ENCODE data around the gene TEX264.

Gene TEX264

GRCh38 chr3:51680663-51681230 lies 9.7 kb downstream of the TEX264 start:
- TF ChIP-seq CTCF (conservative IDR thresholded peaks at IDR 0.05; ENCODE audit: low read depth, low read length), result no peak
- no peak for DNase-seq (ENCODE audit: low read depth)
- H3K4me3 ChIP-seq (ENCODE audit: low read length), result no peak overlapping the region

DNA sequence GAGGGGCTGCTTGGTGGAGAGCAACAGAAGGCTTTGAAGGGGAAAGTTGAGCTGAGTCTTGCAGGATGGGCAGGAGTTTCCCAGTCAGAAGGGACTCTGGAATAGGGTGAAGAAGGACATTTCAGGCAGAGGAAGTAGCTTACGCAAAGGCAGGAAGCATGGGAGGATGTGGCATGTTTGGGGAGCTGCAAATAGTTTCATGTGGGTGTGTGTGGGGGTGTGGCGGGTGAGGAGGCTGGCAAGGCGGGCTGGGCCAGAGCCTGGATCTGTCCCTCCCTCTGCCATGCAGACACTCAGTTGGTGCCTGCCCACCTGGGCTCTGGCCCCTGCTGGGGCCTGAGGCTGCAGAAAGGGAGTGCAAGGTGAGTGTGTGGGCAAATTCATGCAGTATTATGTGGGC lies 10.4 kb downstream of the TEX264 start:
- no peak for TF ChIP-seq CTCF (conservative IDR thresholded peaks at IDR 0.05; ENCODE audit: low read depth, low read length)
- no peak overlapping the region for H3K4me3 ChIP-seq (ENCODE audit: low read length)
- no peak for DNase-seq (ENCODE audit: low read depth)

DNA sequence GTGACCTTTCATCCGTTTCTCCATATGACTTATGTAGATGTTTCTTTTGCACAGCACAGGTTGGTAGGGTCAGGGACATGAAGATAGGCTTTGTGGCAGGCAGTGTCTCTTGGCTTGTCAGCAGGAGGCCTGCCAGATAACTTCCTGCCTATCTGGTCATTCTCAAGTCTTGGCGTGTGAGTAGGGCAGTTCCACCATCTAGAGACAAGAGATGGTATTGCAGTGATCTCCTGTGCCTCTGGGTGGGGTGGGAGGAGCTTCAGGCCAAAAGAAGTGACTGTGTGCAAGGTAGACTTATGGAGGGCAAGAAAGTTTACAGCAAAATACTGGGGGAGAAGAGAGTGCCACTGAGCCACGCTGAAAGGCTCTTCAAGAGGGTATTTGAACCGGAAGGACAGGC lies 11.0 kb downstream of the TEX264 start:
- peak; percentile 83 for TF ChIP-seq CTCF (conservative IDR thresholded peaks at IDR 0.05; ENCODE audit: low read depth, low read length)
- no peak overlapping the region for H3K4me3 ChIP-seq (ENCODE audit: low read length)
- peak; percentile 22 for DNase-seq (ENCODE audit: low read depth)

GRCh38 chr3:51682526-51682925 lies 11.5 kb downstream of the TEX264 start:
- no peak for DNase-seq (ENCODE audit: low read depth)
- no peak overlapping the region for H3K4me3 ChIP-seq (ENCODE audit: low read length)
- no peak for TF ChIP-seq CTCF (conservative IDR thresholded peaks at IDR 0.05; ENCODE audit: low read depth, low read length)

- TF ChIP-seq CTCF (conservative IDR thresholded peaks at IDR 0.05; ENCODE audit: low read depth, low read length), result no peak
- DNase-seq (ENCODE audit: low read depth), result no peak
- H3K4me3 ChIP-seq (ENCODE audit: low read length), result no peak overlapping the region
Measured at GRCh38 chr3:51683566-51683965, 12.5 kb downstream of the TEX264 start.

DNA sequence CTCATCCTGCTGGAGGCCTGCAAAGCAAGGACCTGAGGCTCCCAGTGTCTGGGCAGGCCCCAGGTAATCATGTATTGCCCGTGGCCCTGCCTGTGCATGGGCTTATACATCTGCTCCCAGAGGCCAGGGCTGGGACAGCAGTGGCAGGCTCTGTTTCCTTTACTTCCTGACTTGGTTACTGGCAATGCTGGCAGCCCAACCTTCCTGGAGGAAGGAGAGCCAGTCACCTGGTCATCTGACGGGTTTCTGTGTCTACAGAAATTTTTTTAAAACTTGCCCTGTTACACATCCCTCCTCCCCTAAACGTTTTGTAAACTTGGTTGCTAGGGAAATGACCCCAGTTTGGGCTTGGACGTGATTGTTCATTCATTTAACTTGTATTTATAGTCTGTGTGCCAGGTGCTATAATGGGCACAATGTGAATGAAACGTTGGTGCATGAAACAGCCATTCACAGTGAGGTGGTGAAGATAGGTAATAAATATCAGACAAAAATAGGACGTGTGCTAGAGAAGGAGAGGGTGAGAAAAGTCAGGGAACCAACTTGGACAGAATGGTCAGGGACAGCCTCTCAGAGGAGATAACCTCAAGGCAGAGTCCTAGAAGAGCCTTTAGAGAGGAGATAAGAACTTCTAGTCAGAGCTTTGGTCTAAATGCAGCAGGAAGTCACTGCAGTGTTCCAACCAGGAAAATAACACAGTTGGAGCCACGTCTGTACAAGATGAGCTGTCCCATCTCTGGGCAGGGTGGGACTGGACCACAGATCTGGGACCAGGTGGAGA lies 14.1 kb downstream of the TEX264 start:
- no peak overlapping the region for H3K4me3 ChIP-seq (ENCODE audit: low read length)
- DNase-seq (ENCODE audit: low read depth), result no peak
- TF ChIP-seq CTCF (conservative IDR thresholded peaks at IDR 0.05; ENCODE audit: low read depth, low read length), result no peak

- no peak for TF ChIP-seq CTCF (conservative IDR thresholded peaks at IDR 0.05; ENCODE audit: low read depth, low read length)
- DNase-seq (ENCODE audit: low read depth), result no peak
- H3K4me3 ChIP-seq (ENCODE audit: low read length), result no peak overlapping the region
Measured at GRCh38 chr3:51686056-51686455, 15.0 kb downstream of the TEX264 start.
